ENCODE data around the gene FAM107B. TPM values are rescaled to one million over a fixed set of nuclear protein-coding genes. Genes with fewer than 3 reads are reported as not detected.

FAM107B gene
- total RNA-seq, 1 donor = 22.7 TPM

GRCh38 chr10:14586901-14587300, 187.8 kb downstream of the FAM107B start:
- H3K4me3 ChIP-seq (ENCODE audit: low read depth, low read length) = no peak overlapping the region
- no peak for TF ChIP-seq CTCF (IDR thresholded peaks at IDR 0.05; ENCODE audit: insufficient read depth, low read length)
- no peak for DNase-seq (ENCODE audit: low read depth)

- DNase-seq (ENCODE audit: low read depth) = no peak
- no peak overlapping the region for H3K4me3 ChIP-seq (ENCODE audit: low read depth, low read length)
- TF ChIP-seq CTCF (IDR thresholded peaks at IDR 0.05; ENCODE audit: insufficient read depth, low read length) = no peak
Measured at GRCh38 chr10:14585287-14586193, 189.2 kb downstream of the FAM107B start.

- no peak for TF ChIP-seq CTCF (IDR thresholded peaks at IDR 0.05; ENCODE audit: insufficient read depth, low read length)
- H3K4me3 ChIP-seq (ENCODE audit: low read depth, low read length) = no peak overlapping the region
Measured at GRCh38 chr10:14584661-14585060, 190.0 kb downstream of the FAM107B start.

GRCh38 chr10:14583967-14584366, 190.7 kb downstream of the FAM107B start:
- no peak for TF ChIP-seq CTCF (IDR thresholded peaks at IDR 0.05; ENCODE audit: insufficient read depth, low read length)
- no peak for DNase-seq (ENCODE audit: low read depth)
- no peak overlapping the region for H3K4me3 ChIP-seq (ENCODE audit: low read depth, low read length)

More at GRCh38 chr10:14584661-14585060, 190.0 kb downstream of the FAM107B start:
- no peak for DNase-seq (ENCODE audit: low read depth)

GRCh38 chr10:14583252-14583651, 191.4 kb downstream of the FAM107B start:
- no peak for TF ChIP-seq CTCF (IDR thresholded peaks at IDR 0.05; ENCODE audit: insufficient read depth, low read length)
- H3K4me3 ChIP-seq (ENCODE audit: low read depth, low read length) = no peak overlapping the region
- no peak for DNase-seq (ENCODE audit: low read depth)

- DNase-seq (ENCODE audit: low read depth) = no peak
- H3K4me3 ChIP-seq (ENCODE audit: low read depth, low read length) = no peak overlapping the region
- no peak for TF ChIP-seq CTCF (IDR thresholded peaks at IDR 0.05; ENCODE audit: insufficient read depth, low read length)
Measured at GRCh38 chr10:14581553-14582321, 193.0 kb downstream of the FAM107B start.
